GM12865 (cell line): Measurements from ENCODE around the gene PPP2R2B.

Source experiments
- DNase-seq: peaks from one replicate; pipeline ENCODE4 v3.0.0; 2010; ENCODE audit warnings: low read depth
- H3K4me3 ChIP-seq: 2 replicates; pipeline ENCODE4 v1.5.1; 2011; ENCODE audit warnings: mild to moderate bottlenecking, low read depth, low read length, control low read depth
- TF ChIP-seq, protein P1 (sequence below): IDR thresholded peaks from 2 replicates; pipeline ENCODE4 v1.5.1; 2011; ENCODE audit warnings: low read length, control low read depth, low read depth, inconsistent platforms; ENCODE audit not compliant: insufficient read depth; ENCODE audit errors: missing control alignments

PPP2R2B gene

DNA sequence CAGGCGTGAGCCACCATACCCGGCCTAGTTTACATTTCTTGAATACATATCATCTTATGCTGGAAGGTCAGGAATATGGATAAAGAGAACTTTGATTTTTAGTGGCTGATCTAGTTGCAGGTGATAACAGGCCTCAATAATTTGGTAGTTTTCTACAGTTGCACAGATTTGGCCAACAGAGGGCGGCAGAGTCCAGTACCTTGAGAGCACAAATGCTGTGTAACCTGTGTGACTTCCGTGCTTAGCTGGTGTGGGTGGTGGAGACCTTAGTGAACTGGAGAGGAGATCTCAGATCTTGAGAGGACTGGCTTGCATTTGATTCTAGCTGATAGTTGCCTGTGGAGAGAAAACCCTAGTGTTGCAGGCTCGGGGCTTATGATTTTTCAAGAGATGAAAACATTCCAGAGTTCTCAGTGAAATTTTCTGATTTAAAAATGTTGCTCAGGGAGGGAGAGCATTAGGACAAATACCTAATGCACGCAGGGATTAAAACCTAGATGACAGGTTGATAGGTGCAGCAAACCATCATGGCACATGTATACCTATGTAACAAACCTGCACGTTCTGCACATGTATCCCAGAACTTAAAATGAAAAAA, 345.2 kb downstream of the PPP2R2B start:
- DNase-seq = peak; percentile 82
- H3K4me3 ChIP-seq = no peak overlapping the region
- TF ChIP-seq, protein P1, sequence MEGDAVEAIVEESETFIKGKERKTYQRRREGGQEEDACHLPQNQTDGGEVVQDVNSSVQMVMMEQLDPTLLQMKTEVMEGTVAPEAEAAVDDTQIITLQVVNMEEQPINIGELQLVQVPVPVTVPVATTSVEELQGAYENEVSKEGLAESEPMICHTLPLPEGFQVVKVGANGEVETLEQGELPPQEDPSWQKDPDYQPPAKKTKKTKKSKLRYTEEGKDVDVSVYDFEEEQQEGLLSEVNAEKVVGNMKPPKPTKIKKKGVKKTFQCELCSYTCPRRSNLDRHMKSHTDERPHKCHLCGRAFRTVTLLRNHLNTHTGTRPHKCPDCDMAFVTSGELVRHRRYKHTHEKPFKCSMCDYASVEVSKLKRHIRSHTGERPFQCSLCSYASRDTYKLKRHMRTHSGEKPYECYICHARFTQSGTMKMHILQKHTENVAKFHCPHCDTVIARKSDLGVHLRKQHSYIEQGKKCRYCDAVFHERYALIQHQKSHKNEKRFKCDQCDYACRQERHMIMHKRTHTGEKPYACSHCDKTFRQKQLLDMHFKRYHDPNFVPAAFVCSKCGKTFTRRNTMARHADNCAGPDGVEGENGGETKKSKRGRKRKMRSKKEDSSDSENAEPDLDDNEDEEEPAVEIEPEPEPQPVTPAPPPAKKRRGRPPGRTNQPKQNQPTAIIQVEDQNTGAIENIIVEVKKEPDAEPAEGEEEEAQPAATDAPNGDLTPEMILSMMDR = peak; percentile 85
